Retinal pigment epithelial cell (primary cell): ENCODE data around the gene GABRD.

Experiments used
- DNase-seq: peaks from one replicate; pipeline ENCODE4 v3.0.0-alpha.2; 2010; ENCODE audit warnings: low read depth
- H3K4me3 ChIP-seq: 2 replicates; pipeline ENCODE4 v1.5.1; 2011; ENCODE audit warnings: mild to moderate bottlenecking, low read length, control low read depth, moderate library complexity
- CTCF ChIP-seq: conservative IDR thresholded peaks from 2 replicates; pipeline ENCODE4 v1.5.1; 2011; ENCODE audit warnings: low read depth, low read length, control low read depth, inconsistent platforms

Gene GABRD

GRCh38 chr1:2056955-2057590 lies 37.9 kb downstream of the GABRD start:
- TF ChIP-seq CTCF: no peak
- no peak overlapping the region for H3K4me3 ChIP-seq
- no peak for DNase-seq

GRCh38 chr1:2059290-2059953 lies 40.3 kb downstream of the GABRD start:
- no peak overlapping the region for H3K4me3 ChIP-seq
- no peak for TF ChIP-seq CTCF
- DNase-seq: no peak

- no peak for TF ChIP-seq CTCF
- no peak for DNase-seq
These were observed 40.9 kb downstream of the GABRD start for GRCh38 chr1:2060072-2060471.

GRCh38 chr1:2060535-2060934 lies 41.4 kb downstream of the GABRD start:
- no peak for DNase-seq
- H3K4me3 ChIP-seq: no peak overlapping the region
- TF ChIP-seq CTCF: no peak

More at GRCh38 chr1:2060072-2060471, 40.9 kb downstream of the GABRD start:
- no peak overlapping the region for H3K4me3 ChIP-seq

GRCh38 chr1:2061065-2061778 lies 42.1 kb downstream of the GABRD start:
- DNase-seq: no peak
- TF ChIP-seq CTCF: no peak
- H3K4me3 ChIP-seq: no peak overlapping the region

DNA sequence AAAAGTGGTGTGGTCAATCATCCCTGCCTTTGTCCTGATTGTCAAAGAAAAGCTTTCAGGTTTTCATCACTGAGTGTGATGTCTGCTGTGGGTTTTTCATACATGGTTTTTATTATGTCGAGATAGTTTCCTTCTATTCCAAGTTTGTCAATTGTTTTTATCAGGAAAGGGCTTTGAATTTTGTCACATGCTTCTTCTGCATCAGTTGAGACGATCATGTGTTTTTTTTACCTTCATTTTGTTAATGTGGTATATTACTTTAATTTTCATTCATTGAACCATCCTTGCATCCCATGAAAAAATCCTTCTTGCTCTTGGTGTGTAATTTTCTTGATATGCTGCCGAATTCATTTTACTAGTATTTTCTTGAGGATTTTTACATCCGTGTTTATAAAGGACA lies 46.6 kb downstream of the GABRD start:
- H3K4me3 ChIP-seq: no peak overlapping the region
- no peak for DNase-seq
- TF ChIP-seq CTCF: no peak

DNA sequence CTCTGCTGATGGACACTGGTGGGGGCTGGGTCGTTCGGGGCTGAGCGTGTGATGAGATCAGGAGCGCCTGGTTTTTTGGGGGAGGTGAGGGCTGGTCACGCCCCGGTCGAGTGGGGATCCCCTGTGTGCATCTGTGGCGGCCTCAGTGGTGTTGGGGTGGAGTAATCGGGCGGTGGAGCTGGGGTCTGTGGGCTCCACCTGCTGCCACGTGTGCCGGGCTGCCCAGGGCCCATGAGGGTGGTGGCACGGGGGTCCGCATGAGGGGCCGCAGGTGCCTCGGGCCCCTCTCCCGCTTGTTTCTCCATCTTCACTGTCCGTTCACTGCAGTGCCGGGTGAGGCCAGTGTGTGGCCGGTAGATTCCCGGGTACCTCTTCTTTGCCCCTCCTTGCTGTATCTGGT lies 48.2 kb downstream of the GABRD start:
- no peak overlapping the region for H3K4me3 ChIP-seq
- DNase-seq: no peak
- TF ChIP-seq CTCF: no peak
